Left lobe of liver (tissue), 2 donors: ENCODE data around the gene MAPK13. TPM values are rescaled to one million over a fixed set of nuclear protein-coding genes. Genes with fewer than 3 reads are reported as not detected.
A peak's percentile ranks its signal among the peaks of the same experiment; 100 is the strongest.
"Not testable (repeated sequence)": the region's sequence is repeated elsewhere in the genome, so short reads cannot be mapped to it uniquely, and the experiment has no call there.

ENCODE experiments used
- ATAC-seq: fragments of 200-7000 bp; cut with Tn5 transposase; one replicate; pipeline ENCODE4 v1.9.1; 2020; ENCODE audit warnings: mild to moderate bottlenecking, moderate library complexity
- DNase-seq: peaks from one replicate; pipeline ENCODE4 v3.0.0-alpha.2; 2020; ENCODE audit warnings: low spot score
- total RNA-seq: library from RNA; stranded (reverse); gene quantifications from one replicate; pipeline ENCODE4 v1.2.1, GENCODE V29; 2021
- donor health status: DM: no; HTN: no; CAD: no; lungs with moderate emphysema.
- donor health status: DM: no; HTN: yes; CAD: no.

The MAPK13 gene
- total RNA-seq, result 1.9 TPM

DNA sequence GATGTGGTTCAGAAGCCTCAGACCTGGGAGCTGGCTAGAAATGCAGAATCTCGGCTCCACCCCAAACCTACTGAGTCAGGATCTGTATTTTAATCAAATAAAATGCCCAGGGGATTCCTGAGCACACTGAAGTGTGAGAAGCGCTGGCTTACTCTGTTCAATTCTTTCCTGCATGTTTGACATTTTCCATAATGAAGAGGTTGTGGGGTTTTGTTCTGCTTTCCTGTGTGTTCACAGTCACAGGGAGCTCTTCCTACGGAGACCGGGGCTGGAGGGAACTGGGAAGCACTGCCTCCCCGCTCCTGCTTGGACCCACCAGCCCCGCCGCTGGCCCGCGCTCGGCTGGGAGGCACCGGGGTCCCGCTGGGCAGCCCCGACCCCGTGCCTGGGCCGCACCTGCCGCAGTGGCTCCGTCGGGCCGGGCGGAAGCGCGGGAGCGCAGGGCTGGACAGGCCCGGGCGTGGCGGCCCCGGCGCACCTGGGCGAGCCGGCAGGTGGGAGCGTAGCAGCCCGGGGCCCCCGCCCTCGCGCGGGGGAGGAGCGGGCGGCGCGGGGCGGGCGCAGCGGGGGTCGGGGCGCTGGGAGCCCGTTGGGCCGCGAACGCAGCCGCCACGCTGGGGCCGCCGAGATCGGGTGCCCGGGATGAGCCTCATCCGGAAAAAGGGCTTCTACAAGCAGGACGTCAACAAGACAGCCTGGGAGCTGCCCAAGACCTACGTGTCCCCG, at the start of gene MAPK13:
TSS of gene MAPK13 (plus strand) at position 573 of the 726 bp plus-strand sequence. CDS start at position 643, 70 bp downstream.
- ATAC-seq (peak; percentile 43), DNase-seq (peak; percentile 47)

- ATAC-seq (no peak), DNase-seq (no peak)
Measured at GRCh38 chr6:36082318-36082717, 48.0 kb upstream of the MAPK13 start.

- ATAC-seq, result peak; percentile 31
- DNase-seq, result no peak
Measured at GRCh38 chr6:36083446-36083845, 46.9 kb upstream of the MAPK13 start.

DNA sequence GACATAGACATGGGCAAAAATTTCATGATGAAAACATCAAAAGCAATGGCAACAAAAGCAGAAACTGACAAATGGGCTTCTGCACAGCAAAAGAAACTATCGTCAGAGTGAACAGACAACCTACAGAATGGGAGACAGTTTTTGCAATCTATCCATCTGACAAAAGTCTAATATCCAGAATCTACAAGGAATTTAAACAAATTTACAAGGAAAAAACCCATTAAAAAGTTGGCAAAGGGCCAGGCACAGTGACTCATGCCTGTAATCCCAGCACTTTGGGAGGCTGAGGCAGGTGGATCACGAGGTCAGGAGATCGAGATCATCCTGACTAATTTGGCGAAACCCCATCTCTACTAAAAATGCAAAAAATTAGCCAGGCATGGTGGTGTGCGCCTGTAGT, 42.1 kb upstream of the MAPK13 start:
- DNase-seq, ATAC-seq: not testable (repeated sequence)

DNA sequence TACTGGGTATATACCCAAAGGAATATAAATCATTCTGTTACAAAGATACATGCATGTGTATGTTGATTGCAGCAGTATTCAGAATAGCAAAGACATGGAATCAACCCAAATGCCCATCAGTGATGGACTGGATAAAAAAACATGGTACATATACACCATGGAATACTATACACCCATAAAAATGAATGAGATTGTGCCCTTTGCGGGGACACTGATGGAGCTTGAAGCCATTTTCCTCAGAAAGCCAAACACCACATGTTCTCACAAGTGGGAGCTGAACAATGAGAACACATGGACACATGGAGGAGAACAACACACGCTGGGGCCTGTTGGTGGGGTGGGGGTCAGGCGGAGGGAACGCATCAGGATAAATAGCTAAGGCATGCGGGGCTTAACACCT, 41.3 kb upstream of the MAPK13 start:
- DNase-seq (no peak), ATAC-seq (no peak)

GRCh38 chr6:36094238-36094637, 36.1 kb upstream of the MAPK13 start:
- DNase-seq (no peak), ATAC-seq (no peak)

DNA sequence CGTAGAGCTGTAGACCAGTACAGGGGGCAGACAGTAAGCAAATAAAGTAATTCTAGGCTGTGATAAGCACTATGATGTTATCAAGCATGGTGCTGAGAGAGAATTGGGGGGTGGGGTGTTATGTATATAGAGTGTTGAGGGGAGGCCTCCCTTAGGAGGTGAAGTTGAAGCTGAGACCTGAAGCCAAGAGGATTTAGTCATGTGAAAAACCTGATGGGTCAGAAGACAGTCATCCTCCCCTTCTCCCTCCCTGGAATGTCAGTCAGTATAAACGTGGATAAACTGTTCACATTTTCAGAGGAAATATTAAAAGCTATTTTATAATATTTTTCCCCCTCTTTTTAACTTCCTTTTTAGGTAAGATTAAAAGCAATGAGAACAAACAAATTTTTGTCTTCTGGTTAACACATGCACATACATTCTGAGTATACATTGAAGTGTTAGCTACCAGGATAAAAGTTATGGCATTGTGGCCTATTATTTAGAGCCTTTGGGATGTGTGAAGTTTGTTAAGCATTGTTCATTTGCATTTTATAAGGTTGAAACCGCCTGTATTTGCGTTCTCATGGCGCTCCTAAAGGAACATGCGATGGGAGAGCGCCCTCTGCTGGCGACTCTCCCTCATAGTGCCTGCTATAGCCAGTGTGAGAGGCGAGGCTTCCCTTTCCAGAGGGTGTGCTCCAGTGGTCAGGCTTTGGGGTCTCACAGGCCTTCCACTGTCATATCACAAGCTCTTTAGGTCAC, 35.4 kb upstream of the MAPK13 start:
- ATAC-seq (peak; percentile 93), DNase-seq (peak; percentile 82)

DNA sequence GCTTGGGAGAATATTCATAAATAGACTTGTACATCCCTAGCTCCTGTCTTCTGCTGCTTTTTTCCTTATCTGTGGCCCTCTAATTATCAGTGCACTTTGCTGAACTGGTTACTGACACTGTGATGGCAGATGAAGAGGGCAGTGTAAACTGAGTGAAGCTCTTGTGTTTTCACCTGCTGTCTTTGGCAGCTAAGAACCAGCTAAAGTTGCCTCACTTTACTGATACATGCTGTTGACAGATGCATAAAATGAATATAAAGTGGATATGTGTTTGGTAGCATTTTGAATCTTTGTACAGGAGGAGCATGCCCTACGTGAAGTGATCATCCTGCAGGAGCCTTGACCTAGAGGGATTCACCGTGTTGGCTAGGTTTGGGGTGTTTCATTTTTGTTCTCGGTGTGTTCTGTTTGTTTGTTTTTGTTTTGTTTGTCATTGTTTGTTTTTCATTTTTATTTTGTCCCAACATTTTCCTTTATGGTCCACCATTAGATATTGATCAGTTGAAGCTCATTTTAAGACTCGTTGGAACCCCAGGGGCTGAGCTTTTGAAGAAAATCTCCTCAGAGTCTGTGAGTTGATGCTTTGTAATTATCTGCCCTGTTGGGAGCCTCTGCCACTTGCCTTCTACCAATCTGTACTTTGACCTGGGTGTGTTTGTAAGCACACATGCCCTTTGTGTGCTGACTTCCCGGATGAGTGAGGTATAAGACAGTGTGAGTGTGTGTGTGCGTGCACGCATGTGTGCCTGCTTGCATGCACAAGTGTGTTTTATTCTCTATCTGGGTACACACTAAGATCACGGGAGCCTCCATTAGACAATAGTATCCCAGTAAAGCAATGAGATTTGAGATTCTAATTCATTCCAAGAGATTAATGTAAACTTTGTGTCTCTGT, 34.6 kb upstream of the MAPK13 start:
- DNase-seq (peak; percentile 80), ATAC-seq (peak; percentile 91)

DNA sequence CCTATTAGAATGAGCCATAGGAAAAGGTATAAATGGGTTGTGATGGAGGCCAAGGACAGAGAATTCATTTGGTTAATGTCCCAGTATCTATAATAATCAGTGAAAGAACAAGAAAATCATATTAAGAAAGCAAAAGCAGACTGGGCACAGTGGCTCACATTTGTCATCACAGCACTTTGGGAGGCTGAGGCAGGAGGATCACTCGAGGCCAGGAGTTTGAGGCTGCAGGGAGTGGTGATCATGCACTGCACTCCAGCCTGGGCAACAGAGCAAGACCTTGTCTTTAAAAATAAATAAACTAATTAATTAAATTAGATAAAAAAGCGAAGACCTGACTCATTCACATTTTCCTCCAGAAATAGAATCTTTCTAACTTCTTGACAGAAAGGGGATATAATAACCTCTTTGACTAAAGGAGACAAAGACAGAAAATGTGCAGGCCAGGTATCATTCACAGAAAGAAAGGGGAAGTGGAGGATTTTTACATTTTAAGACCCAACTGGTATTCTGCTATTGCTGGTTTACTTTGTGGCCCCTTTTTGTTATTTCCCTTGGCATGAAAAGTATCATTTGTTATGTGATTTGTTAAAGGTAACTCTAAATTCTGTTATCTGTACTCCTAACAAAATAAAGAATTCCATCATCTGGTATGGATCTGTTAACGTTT, 31.9 kb upstream of the MAPK13 start:
- ATAC-seq, result no peak
- no peak for DNase-seq

GRCh38 chr6:36098920-36099647, 31.2 kb upstream of the MAPK13 start:
- DNase-seq (no peak), ATAC-seq (no peak)

DNA sequence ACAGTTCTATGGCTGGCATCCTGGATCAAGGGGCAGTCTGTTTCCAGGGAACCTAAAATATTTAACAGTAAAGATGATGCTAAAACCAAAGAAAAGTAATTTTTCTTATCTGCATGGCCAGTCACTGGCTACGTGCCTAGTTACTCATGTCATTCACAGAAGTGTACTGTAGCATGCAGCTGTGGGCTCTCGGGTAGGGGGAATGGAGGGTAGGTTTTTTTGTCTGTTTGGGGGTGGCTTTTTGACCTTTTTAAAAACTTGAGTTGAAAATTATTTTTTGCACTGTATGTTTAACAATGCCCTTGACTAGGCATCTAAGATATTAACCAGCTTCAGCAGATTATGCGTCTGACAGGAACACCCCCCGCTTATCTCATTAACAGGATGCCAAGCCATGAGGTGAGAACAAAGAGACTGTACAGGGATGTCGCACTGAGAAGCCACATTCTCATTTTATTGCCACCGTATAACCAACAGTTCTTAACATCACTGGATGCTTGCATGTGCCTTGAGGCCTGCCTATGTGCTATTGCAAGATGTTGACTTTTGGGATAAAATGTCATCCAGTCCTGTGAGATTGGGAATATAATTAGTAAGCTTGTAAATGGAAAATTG, 30.3 kb upstream of the MAPK13 start:
- DNase-seq (no peak), ATAC-seq (no peak)

- DNase-seq, result no peak
- no peak for ATAC-seq
Measured at GRCh38 chr6:36101691-36102090, 28.6 kb upstream of the MAPK13 start.

GRCh38 chr6:36102853-36103252, 27.5 kb upstream of the MAPK13 start:
- DNase-seq (no peak), ATAC-seq (no peak)

DNA sequence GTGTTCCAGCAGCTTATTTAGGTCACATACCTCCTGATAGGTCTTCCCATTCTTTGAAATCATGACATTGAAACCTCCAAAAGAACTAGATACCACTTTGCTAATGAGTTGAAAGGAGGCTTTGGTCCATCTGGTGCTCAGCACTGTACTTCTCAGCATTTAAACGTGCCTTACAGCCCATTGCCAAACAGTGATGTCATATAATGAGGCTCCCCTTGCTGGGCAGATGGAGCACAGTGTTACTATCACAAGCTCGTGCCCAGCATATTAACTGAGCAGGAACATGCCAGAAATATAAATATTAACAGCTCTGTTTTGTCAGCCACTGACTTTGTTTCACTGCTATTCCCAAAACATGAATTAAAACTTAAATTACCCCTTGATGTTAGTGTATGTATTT, 25.5 kb upstream of the MAPK13 start:
- ATAC-seq (no peak), DNase-seq (no peak)

DNA sequence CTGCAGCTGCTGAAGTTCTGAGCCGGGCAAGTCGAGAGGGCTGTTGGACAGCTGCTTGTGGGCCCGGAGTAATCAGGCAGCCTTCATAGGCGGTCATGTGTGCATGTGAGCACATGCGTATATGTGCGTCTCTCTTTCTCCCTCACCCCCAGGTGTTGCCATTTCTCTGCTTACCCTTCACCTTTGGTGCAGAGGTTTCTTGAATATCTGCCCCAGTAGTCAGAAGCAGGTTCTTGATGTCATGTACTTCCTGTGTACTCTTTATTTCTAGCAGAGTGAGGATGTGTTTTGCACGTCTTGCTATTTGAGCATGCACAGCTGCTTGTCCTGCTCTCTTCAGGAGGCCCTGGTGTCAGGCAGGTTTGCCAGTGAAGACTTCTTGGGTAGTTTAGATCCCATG, 21.2 kb upstream of the MAPK13 start:
- peak; percentile 10 for ATAC-seq
- DNase-seq, result no peak

- no peak for DNase-seq
- no peak for ATAC-seq
Measured at GRCh38 chr6:36110050-36110449, 20.3 kb upstream of the MAPK13 start.

GRCh38 chr6:36110863-36111262, 19.4 kb upstream of the MAPK13 start:
- ATAC-seq (no peak), DNase-seq (no peak)

DNA sequence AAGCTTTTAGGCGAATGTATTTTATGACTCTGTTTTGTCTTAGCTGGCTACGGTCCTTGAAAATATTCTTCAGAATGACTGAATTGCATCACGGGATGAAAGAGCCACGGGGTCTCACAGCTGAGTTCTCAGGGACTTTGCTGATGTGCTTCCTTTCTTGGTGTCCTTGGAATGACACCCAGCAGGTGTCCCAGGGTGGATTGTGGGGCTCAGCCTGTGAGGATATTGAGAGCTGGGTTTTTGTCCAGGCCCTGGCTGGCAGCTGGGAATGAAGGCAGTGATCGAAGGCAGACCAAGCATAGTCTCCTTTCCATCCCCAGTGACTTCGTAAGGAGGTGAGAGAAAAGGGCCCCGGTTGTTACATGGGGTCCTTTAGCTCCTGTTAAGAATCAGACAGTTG, 18.8 kb upstream of the MAPK13 start:
- DNase-seq (no peak), ATAC-seq (no peak)

GRCh38 chr6:36113049-36113448, 17.3 kb upstream of the MAPK13 start:
- no peak for ATAC-seq

GRCh38 chr6:36113703-36114102, 16.6 kb upstream of the MAPK13 start:
- ATAC-seq (no peak), DNase-seq (no peak)

More at GRCh38 chr6:36113049-36113448, 17.3 kb upstream of the MAPK13 start:
- no peak for DNase-seq
